Measurements from ENCODE around the gene NLRX1. TPM values are rescaled to one million over a fixed set of nuclear protein-coding genes. Genes with fewer than 3 reads are reported as not detected.
A peak's percentile ranks its signal among the peaks of the same experiment; 100 is the strongest.

NLRX1 gene
- total and polyA plus RNA-seq, 2 donors (not counting 3 experiments of a cell fraction or from before 2014, with no cell fraction given): 15.1 to 15.5 TPM

DNA sequence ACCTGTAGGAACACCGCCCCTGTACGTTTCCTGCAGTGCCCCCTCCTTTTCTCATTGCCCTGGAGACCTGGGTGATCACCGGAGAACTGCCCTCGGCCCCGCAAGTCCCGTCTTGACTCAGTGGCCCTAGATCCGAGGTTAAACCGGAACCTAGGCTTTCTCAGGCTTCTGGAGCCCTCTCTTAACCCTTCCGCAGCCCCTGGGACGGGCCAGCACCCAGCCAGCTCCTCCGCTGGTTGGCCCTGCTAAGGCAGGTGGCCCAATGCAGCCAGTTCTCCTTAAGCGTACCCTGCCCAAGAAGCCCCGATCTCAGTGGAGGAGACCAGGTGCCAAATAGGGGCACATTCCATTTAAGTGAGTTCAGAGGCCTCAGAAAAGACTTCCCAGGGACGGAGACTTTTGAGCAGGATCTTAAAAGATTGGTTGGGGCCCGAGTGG, 776 bp downstream of the NLRX1 start:
- no peaks in the 10 kb centered on the region for H3K9me3 ChIP-seq (replicated peaks; ENCODE audit: control insufficient read depth, insufficient read depth, low read length)
- dilution Hi-C loops (cut with MboI; ENCODE audit: extremely low pct_ligation_motif_present, low sequenced_read_pairs): no loop called here
- H3K4me2 ChIP-seq (ENCODE audit: insufficient read depth, low read length): peak overlapping the region; percentile 54
- no peaks in the 10 kb centered on the region for H4K20me1 ChIP-seq (replicated peaks; ENCODE audit: control insufficient read depth, extremely low read depth, insufficient read depth, low read length)
- ChIA-PET POLR2A (interaction anchor here (0.6 to 1.0 kb wide), 4 partner anchors 8 to 26 kb away, joined by 3 to 10 read pairs (median 4); no protein-coding TSS in a partner anchor), CTCF (interaction anchor here (0.8 to 2.0 kb wide), 21 partner anchors 8 to 169 kb away, joined by 3 to 43 read pairs (median 4); partner anchors contain the start of gene HINFP)
- TF ChIP-seq MYC (IDR thresholded peaks at IDR 0.05; ENCODE audit: low read depth, low read length) (no peak), JUN (IDR thresholded peaks at IDR 0.05; ENCODE audit: borderline replicate concordance, insufficient read depth, insufficient read length, low read depth) (no peak), POLR2AphosphoS5 (IDR thresholded peaks at IDR 0.05; ENCODE audit: insufficient read depth, low read depth, low read length) (no peak), POLR2A (IDR thresholded peaks at IDR 0.05; ENCODE audit: low read depth, low read length) (no peak), EZH2 (IDR thresholded peaks at IDR 0.05; ENCODE audit: borderline replicate concordance, low read depth, low read length, severe bottlenecking) (no peak), GATA2 (IDR thresholded peaks at IDR 0.05; ENCODE audit: insufficient read depth, insufficient read length, low read depth, low read length) (no peak), FOS (IDR thresholded peaks at IDR 0.05; ENCODE audit: borderline replicate concordance, insufficient read depth, low read length) (no peak)
- TF ChIP-seq, protein P1, sequence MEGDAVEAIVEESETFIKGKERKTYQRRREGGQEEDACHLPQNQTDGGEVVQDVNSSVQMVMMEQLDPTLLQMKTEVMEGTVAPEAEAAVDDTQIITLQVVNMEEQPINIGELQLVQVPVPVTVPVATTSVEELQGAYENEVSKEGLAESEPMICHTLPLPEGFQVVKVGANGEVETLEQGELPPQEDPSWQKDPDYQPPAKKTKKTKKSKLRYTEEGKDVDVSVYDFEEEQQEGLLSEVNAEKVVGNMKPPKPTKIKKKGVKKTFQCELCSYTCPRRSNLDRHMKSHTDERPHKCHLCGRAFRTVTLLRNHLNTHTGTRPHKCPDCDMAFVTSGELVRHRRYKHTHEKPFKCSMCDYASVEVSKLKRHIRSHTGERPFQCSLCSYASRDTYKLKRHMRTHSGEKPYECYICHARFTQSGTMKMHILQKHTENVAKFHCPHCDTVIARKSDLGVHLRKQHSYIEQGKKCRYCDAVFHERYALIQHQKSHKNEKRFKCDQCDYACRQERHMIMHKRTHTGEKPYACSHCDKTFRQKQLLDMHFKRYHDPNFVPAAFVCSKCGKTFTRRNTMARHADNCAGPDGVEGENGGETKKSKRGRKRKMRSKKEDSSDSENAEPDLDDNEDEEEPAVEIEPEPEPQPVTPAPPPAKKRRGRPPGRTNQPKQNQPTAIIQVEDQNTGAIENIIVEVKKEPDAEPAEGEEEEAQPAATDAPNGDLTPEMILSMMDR (IDR thresholded peaks at IDR 0.05; ENCODE audit: extremely low read depth in 1 of 2, insufficient read depth in 1 of 2, low read depth in 1 of 2, low read length in 2 of 2): no peak
- TF ChIP-seq, protein P2, sequence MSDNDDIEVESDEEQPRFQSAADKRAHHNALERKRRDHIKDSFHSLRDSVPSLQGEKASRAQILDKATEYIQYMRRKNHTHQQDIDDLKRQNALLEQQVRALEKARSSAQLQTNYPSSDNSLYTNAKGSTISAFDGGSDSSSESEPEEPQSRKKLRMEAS (IDR thresholded peaks at IDR 0.05; ENCODE audit: insufficient read depth, insufficient read length): no peak
- peak overlapping the region; percentile 71 for H2AFZ ChIP-seq (ENCODE audit: low read depth, low read length)
- FAIRE-seq (peak; percentile 72), DNase-seq (ENCODE audit: low read depth, low spot score) (peak; percentile 48)
- H3K9ac ChIP-seq (replicated peaks; ENCODE audit: extremely low read depth, insufficient read depth, low read length): peak overlapping the region; percentile 77
- H3K9me1 ChIP-seq (replicated peaks; ENCODE audit: control insufficient read depth, extremely low read depth, insufficient read depth, low read length): no peaks in the 10 kb centered on the region
- peak overlapping the region in 2 of 3 experiments; percentile 17 to 48 for H3K4me3 ChIP-seq (replicated peaks in 1 of 3; ENCODE audit: insufficient read depth in 1 of 3, low read depth in 1 of 3, low read length in 3 of 3)
- intact Hi-C loops (cut with micrococcal nuclease): loop anchor here (2.0 kb wide), 1 partner anchor 20 kb away; the partner anchor contains the start of gene ABCG4
- no peaks in the 10 kb centered on the region for H3K36me3 ChIP-seq (ENCODE audit: control insufficient read depth in 2 of 2, extremely low read depth in 1 of 2, insufficient read depth in 2 of 2, low read length in 2 of 2)
- H3K27ac ChIP-seq (ENCODE audit: insufficient read depth, low read depth, low read length): peak overlapping the region; percentile 55
- no peaks in the 10 kb centered on the region for H3K27me3 ChIP-seq (ENCODE audit: control insufficient read depth in 2 of 2, insufficient read depth in 2 of 2, low read length in 2 of 2)
- H3K4me1 ChIP-seq (ENCODE audit: control insufficient read depth, extremely low read depth, insufficient read depth, low read length): peaks cover 11% of the 10 kb centered on the region
- no peaks in the 10 kb centered on the region for H3K79me2 ChIP-seq (ENCODE audit: control insufficient read depth, insufficient read depth, low read length)
- TSS peak; percentile 72 for BruUV-seq (replicated peaks)
